SIG-M5 treated with dmso at 0.1 percent for 504 hours (cell line): ENCODE results near the gene LAMTOR1.

Experiments used
- DNase-seq: peaks from one replicate; lab custom pipeline; 2025; ENCODE audit not compliant: unreplicated experiment; lab: John Stamatoyannopoulos, UW

The LAMTOR1 gene

GRCh38 chr11:72083414-72083813, 19.7 kb downstream of the LAMTOR1 start:
- DNase-seq, result no peak

GRCh38 chr11:72081821-72082453, 21.2 kb downstream of the LAMTOR1 start:
- DNase-seq, result peak; percentile 70

DNA sequence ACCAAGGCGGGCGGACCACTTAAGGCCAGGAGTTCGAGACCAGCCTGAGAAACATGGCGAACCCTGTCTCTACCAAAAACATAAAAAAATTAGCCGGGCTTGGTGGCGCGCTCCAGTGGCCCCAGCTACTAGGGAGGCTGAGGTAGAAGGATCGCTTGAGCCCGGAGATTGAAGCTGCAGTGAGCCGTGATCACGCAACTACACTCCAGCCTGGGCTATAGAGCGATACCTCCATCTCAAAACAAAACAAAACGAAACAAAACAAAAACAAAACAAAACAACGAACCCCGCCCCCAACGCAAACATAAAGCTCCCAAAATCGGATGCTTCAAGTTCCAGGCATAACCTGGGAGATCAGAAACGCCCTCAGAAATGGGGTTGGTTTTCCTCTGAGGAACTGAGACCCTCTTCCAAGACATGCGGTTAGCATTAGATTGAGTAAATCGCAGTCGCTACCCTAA, 21.9 kb downstream of the LAMTOR1 start:
- DNase-seq, result no peak

DNA sequence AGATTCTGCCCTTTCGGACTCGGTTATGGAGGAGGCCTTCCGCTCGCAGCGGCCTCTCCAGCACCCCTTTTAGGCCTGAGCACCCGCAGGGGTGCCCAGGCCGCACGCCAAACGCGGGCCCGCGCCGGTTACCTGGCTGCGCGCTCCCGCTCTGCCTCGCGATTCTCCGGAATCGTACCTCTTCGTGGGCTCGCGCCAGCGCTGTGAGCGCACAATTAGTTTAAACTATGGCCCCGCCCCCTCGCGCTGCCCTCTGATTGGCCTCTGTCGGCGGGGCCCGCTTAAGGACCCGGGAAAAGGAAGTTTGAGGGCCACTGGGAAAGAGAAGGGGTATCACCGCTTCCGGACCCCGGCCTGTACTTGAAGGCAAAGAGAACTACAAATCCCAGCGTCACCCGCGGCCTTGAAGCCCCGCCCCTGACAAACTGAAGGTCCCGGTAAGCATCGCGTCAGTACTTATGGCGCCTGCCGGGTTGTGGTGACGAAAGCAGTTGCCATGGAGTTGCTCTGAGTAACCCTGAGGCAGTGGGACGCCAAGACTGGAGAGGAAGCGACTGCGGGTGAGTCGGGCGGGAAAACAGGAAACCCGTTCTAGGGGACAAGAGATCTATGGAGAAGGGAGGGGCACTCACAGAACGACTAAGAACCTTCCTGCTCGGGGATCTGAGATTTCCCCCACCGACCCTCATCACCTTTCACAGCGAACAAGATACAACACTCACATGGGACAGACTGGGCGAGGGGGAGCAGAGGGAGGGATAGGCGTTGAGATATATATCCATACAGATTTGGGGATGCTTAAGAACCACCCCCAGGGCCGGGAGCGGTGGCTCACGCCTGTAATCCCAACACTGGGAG, 22.5 kb downstream of the LAMTOR1 start, which contains the start of the genes LRRC51 and NUMA1:
LRRC51 (plus strand) TSS at position 525 of the 858 bp plus-strand sequence. CDS start 8,234 bp downstream, outside the sequence.
NUMA1 (minus strand) TSS at position 217 of the 858 bp plus-strand sequence. CDS start 44,599 bp downstream, outside the sequence.
- DNase-seq, result peak; percentile 100

- peak; percentile 43 for DNase-seq
Measured at GRCh38 chr11:72079819-72080325, 23.2 kb downstream of the LAMTOR1 start.

GRCh38 chr11:72078477-72078876, 24.6 kb downstream of the LAMTOR1 start:
- DNase-seq, result no peak

GRCh38 chr11:72075756-72076155, 27.3 kb downstream of the LAMTOR1 start:
- no peak for DNase-seq

DNA sequence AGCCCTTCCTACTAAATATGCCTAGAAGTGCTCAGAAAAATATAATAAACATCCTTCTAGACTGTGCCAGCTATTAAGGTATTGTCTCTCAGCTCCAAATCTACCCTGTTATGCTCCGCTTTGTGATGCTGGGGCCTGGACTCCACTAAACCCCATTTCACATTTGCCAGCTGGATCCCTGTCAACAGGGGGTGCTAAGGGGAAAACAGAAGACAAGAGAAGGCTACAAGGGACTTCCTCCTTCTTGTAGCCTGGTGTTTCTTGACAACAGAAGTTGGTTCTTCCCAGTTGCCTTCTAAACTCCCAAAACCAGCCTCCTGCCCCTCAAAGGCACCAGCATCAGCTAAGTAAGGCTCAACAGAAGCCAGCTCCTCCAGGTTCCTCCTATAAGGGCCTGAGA, 28.0 kb downstream of the LAMTOR1 start:
- peak; percentile 61 for DNase-seq

GRCh38 chr11:72072348-72072747, 30.7 kb downstream of the LAMTOR1 start:
- DNase-seq, result peak; percentile 27

DNA sequence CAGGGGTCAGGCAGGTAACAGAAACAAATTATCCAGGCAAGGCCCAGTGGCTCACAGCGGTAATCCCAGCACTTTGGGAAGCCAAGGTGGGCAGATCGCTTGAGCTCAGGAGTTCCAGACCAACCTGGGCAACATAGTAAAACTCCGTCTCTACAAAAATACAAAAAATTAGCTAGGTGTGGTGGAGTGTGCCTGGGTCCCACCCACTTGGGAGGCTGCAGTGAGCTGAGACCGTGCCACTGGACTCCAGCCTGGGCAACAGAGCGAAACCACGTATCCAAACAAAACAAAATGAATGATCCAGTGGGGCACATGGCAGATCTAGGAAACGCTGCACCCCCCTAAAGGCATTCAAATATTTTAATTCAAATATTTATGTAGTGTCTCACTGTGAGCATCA, 32.6 kb downstream of the LAMTOR1 start:
- no peak for DNase-seq

GRCh38 chr11:72069787-72070251, 33.3 kb downstream of the LAMTOR1 start:
- DNase-seq, result peak; percentile 53

DNA sequence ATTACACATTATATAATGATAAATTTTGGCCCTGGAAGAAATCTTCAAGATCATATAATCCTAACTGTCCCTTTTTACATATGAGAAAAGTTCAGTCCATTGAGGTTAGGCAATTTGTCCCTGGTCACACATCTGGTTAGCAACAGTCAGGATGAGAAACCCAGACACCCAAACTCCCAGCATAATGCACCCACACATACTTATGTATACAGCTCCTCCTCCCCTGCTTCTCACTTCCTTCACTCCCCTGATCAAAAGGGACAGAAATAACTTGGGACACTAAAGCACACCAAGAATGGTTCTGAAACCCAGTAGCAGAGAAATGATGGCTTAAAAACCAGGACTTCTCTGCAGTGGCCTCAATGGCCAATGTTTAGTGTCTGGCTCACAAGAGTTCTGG, 33.9 kb downstream of the LAMTOR1 start:
- no peak for DNase-seq

GRCh38 chr11:72067676-72068075, 35.4 kb downstream of the LAMTOR1 start:
- no peak for DNase-seq

DNA sequence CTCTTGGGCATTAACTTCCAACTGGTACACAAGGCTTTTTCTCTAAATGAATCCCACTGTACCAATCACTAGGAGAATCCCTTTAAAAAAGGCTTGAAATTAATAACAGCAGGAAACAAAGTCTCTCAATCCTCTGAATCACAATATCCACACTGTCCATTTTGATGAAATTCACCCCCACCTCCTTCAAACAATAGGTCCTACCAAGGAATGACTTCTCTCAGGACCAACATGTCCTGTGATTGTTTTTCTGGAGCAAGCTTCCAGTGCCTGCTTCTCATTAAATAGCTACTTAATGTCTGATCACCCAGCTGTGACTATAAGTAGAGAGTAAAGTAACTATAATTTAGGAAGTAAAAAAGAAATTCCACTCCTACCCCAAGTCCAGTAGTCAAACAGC, 35.8 kb downstream of the LAMTOR1 start:
- DNase-seq, result no peak

DNA sequence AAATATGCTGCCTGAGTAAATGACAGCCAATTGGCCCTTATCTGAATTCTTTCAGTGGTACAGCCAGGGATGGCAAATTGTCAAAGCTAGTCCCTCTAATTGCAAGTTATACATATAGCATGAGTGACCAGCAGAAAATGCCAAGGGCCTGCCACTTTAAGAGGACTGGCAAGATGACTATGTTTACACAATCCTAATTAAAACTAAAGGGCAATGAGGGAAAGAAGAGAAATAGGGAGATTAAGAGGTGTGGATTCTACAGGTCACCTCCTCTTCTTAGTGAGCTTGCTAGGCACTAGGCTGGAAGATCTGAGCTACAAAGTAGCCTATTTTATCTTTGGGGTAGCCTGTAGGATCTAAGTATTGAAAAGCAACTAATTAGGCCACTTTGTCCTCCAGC, 36.2 kb downstream of the LAMTOR1 start:
- DNase-seq, result no peak

DNA sequence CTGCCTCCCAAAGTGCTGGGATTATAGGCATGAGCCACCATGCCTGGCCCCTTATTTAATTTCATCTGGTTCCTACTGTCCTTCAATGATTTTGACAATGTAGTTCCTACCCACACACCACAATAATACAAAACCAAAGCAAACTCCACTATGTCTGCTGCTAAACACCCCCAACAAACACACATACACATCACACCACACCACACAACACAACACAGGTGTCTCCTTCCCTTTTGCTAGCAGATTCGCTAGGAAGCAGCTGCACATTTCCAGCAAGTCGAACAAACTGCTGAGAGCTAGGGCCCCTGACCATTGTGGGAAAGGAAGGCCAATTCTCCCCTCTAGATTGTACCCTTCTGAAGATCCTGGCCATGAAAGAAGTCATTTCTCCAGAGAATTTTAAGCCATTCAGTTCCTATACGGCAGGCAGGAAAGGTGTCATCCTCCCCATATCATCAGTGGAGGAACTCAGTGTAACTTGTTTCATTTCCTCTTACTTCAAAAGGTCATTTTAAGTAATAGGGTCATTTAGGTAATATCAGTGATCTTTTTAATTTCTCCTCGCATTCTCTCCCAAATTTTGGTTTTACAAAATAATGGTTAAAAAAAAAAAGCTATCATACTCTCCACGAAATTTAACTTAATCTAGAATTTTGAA, 41.2 kb downstream of the LAMTOR1 start:
- DNase-seq, result no peak

- no peak for DNase-seq
Measured at GRCh38 chr11:72058416-72059034, 44.6 kb downstream of the LAMTOR1 start.

GRCh38 chr11:72048766-72049460, 54.2 kb downstream of the LAMTOR1 start:
- DNase-seq, result no peak
